K562 (cell line): ENCODE measurements around the gene CCDC87. TPM values are rescaled to one million over a fixed set of nuclear protein-coding genes. Genes with fewer than 3 reads are reported as not detected.

ENCODE experiments used
- ATAC-seq: fragments of 200-7000 bp; cut with Tn5 transposase; 3 replicates; pipeline ENCODE4 v1.9.1; 2020; ENCODE audit warnings: moderate library complexity
- BruUV-seq: library from RNA; stranded (reverse); fragments of 400-500 nt; replicated peaks from 2 replicates; lab custom pipeline; 2021; lab: Mats Ljungman, UMichigan
- CTCF ChIA-PET: fragments of 300-600 bp; formaldehyde crosslinking; extraction: SDS; loops from one replicate; lab custom pipeline; 2021; ENCODE audit warnings: low intra/inter-chr PET ratio; lab: Yijun Ruan, JAX
- POLR2A ChIA-PET: fragments of 300-600, 350-650 bp; sonication (Branson Sonifier 250); formaldehyde crosslinking; extraction: SDS; loops from one replicate; lab custom pipeline; 2021; ENCODE audit warnings: antibody characterized with exemption, inconsistent platforms; lab: Yijun Ruan, JAX
- DNase-seq, 4 experiments: peaks; one replicate each; pipeline versions ENCODE4 v3.0.0 to v3.0.0-alpha.2; 2011 to 2018; ENCODE audit warnings: low spot score in 3 of 4, mixed read lengths in 3 of 4; ENCODE audit errors: extremely low read depth in 1 of 4
- FAIRE-seq: peaks from 2 replicates; lab custom pipeline; 2011; peaks lifted over from hg19 to GRCh38; lab: Jason Lieb, UNC
- H2AFZ ChIP-seq: 2 replicates; pipeline ENCODE4 v1.6.0; 2011; ENCODE audit warnings: low read depth, low read length, control low read depth, inconsistent platforms
- H3K27ac ChIP-seq: fragments of 200-600 bp; 3 replicates; pipeline ENCODE4 v1.8.0; 2011; ENCODE audit warnings: low read depth, mild to moderate bottlenecking, control low read depth, inconsistent platforms, low read length, moderate library complexity, mixed read lengths; ENCODE audit errors: extremely low read depth
- H3K27me3 ChIP-seq, 2 experiments: fragments of 300-600 bp in 1 of 2; 2 replicates in 1 of 2; 3 replicates in 1 of 2; pipeline versions ENCODE4 v1.6.0 to v1.8.0; 2011; ENCODE audit warnings: inconsistent platforms in 2 of 2, low read length in 2 of 2, mild to moderate bottlenecking in 1 of 2, mixed read lengths in 1 of 2, moderate library complexity in 1 of 2; ENCODE audit not compliant: control insufficient read depth in 2 of 2, insufficient read depth in 2 of 2
- H3K36me3 ChIP-seq: fragments of 300-600 bp; 3 replicates; pipeline ENCODE4 v1.8.0; 2011; ENCODE audit warnings: mild to moderate bottlenecking, low read length, inconsistent platforms; ENCODE audit not compliant: control insufficient read depth, insufficient read depth
- H3K4me1 ChIP-seq, 2 experiments: fragments of 200-600 bp in 1 of 2; replicated peaks in 1 of 2; 2 replicates in 1 of 2; 3 replicates in 1 of 2; pipeline versions ENCODE4 v1.5.1 to v1.8.0; 2011; ENCODE audit warnings: inconsistent platforms in 2 of 2, low read length in 2 of 2, mild to moderate bottlenecking in 1 of 2, mixed read lengths in 1 of 2, moderate library complexity in 1 of 2; ENCODE audit not compliant: control insufficient read depth in 2 of 2, insufficient read depth in 2 of 2
- H3K4me2 ChIP-seq: 2 replicates; pipeline ENCODE4 v1.6.1; 2011; ENCODE audit warnings: low read length, control low read depth, inconsistent platforms, mixed read lengths; ENCODE audit not compliant: insufficient read depth
- H3K4me3 ChIP-seq: fragments of 200-600 bp; sonication (generic), shearing (Covaris generic); 2 replicates; pipeline ENCODE4 v1.5.1; 2016; ENCODE audit warnings: control low read depth, inconsistent platforms
- H3K79me2 ChIP-seq: fragments of 200-600 bp; 3 replicates; pipeline ENCODE4 v1.8.0; 2011; ENCODE audit warnings: low read length, inconsistent platforms; ENCODE audit not compliant: control insufficient read depth, insufficient read depth
- H3K9ac ChIP-seq, 2 experiments: 2 replicates each; pipeline versions ENCODE4 v1.6.0 to v1.6.1; 2011; ENCODE audit warnings: low read depth in 2 of 2, low read length in 2 of 2, control low read depth in 1 of 2, inconsistent platforms in 1 of 2, mild to moderate bottlenecking in 1 of 2, mixed read lengths in 1 of 2; ENCODE audit not compliant: insufficient read depth in 1 of 2
- H3K9me1 ChIP-seq: one replicate; pipeline ENCODE4 v1.6.0; 2011; ENCODE audit warnings: inconsistent platforms, mild to moderate bottlenecking, low read length, moderate library complexity; ENCODE audit not compliant: control insufficient read depth, insufficient read depth
- H3K9me3 ChIP-seq: replicated peaks from 2 replicates; pipeline ENCODE4 v1.5.1; 2011; ENCODE audit warnings: low read depth, low read length, inconsistent platforms; ENCODE audit not compliant: control insufficient read depth, insufficient read depth
- H4K20me1 ChIP-seq: replicated peaks from 2 replicates; pipeline ENCODE4 v1.6.1; 2011; ENCODE audit warnings: low read length, inconsistent platforms, mixed read lengths; ENCODE audit not compliant: control insufficient read depth, insufficient read depth
- HMBOX1 ChIP-seq: sonication (generic); IDR thresholded peaks from 2 replicates; pipeline ENCODE4 v1.6.1; 2016
- MGA ChIP-seq: fragments of 450-650 bp; IDR thresholded peaks from 2 replicates; pipeline ENCODE4 v1.6.1; 2016; ENCODE audit warnings: mild to moderate bottlenecking, moderate library complexity
- POLR2B ChIP-seq: fragments of 450-650 bp; IDR thresholded peaks from 2 replicates; pipeline ENCODE4 v1.6.1; 2018; ENCODE audit warnings: low read depth; ENCODE audit not compliant: partially characterized antibody
- PTTG1 ChIP-seq: fragments of 450-650 bp; IDR thresholded peaks from 2 replicates; pipeline ENCODE4 v1.6.1; 2016; ENCODE audit warnings: low read depth, mild to moderate bottlenecking, missing genetic modification characterization, missing compliant biosample characterization
- ZC3H4 ChIP-seq: sonication (generic); formaldehyde crosslinking; IDR thresholded peaks from 2 replicates; pipeline ENCODE4 v1.9.0; 2021; ENCODE audit warnings: missing genetic modification reagents, borderline replicate concordance
- ZNF239 ChIP-seq: fragments of 250-450 bp; sonication (Bioruptor Pico); IDR thresholded peaks from 2 replicates; pipeline ENCODE4 v1.4.0; 2020; ENCODE audit warnings: mild to moderate bottlenecking
- WGBS: fragments of 100-300 bp; shearing (Covaris generic); methylation state at CpG from one replicate; pipeline ENCODE4 v1.1.6; 2016; ENCODE audit warnings: low coverage, mixed read lengths; ENCODE audit not compliant: insufficient coverage; ENCODE audit errors: missing lambda C conversion rate; 5-methylcytosine and 5-hydroxymethylcytosine counted together
- in situ Hi-C: fragments of 300-500 bp; cut with MboI; formaldehyde crosslinking; loops from 4 replicates; pipeline ENCODE4 v1.15.0; 2018; ENCODE audit warnings: inconsistent platforms, mixed read lengths
- intact Hi-C: fragments of 100-400 bp; cut with micrococcal nuclease; formaldehyde crosslinking; loops from 2 replicates; pipeline ENCODE4 v1.14.2; 2022
- polyA plus RNA-seq, 8 experiments: library from polyadenylated mRNA; depleted of rRNA in 4 of 8; stranded (reverse) in 5 of 8; unstranded in 3 of 8; fragments of >200 nt; fragmentation: Nextera tagmentation in 2 of 8; fragmentation: Illumina TruSeq in 1 of 8; extraction: Ambion mirVana in 2 of 8; extraction: Trizol in 1 of 8; gene quantifications; 2 replicates each; pipeline versions ENCODE4 v1.2.1 to v1.2.3, GENCODE V29; 2011 to 2014; ENCODE audit warnings: inconsistent platforms in 1 of 8, missing spikeins in 1 of 8
- total RNA-seq, 7 experiments: library from RNA; depleted of rRNA in 6 of 7; stranded (reverse); fragments of >200 nt in 6 of 7; fragmentation: Illumina TruSeq in 2 of 7; extraction: Trizol in 2 of 7; gene quantifications; 2 replicates each; pipeline versions ENCODE4 v1.2.1 to v1.2.3, GENCODE V29; 2011 to 2021; ENCODE audit warnings: low replicate concordance in 1 of 7

Gene CCDC87
- total and polyA plus RNA-seq, 9 of the 15 experiments (the other 6 are each of a cell fraction or from before 2014, with no cell fraction given), result 0.03 to 0.44 (median 0.15) TPM; not detected in 1

DNA sequence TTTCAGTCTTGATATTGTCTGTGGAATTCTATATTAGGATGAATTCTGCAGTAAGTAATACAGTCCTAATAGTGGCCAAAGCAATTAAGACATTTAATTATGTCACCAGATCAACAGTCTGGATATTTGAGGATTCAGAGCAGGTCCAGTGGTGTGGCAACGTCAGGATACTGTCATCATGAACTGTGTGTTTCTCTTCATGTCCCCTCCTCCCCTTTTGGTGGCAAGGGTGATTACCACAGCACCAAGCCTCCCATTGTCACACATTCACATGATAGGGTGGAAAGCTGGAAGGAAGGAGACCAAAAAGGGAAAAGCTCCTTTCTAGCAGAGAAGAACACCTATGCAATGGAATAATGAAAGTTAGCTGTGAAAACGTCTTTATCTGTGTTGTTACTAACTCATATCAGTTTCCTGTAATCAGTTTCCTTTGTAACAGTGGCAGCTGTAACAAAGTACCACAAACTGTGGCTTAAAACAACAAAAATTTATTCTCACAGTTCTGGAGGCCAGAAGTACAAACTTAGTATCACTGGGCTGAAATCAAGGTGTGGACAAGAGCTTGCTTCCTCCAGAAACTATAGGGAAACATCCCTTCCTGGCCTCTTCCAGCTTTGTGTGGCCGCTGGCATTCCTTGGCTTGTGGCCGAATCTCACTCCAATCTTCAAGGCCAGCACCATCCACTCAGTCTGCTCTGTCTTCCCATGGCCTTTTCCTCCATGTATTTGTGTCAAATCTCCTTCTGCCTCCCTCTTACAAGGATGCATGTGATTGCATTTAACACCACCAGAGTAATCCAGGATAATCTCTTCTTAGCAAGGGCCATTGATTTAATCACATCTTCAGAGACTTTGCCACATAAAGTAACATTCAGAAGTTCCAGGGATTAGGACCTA is 17.1 kb upstream of the CCDC87 start:
- no peaks in the 10 kb centered on the region for H3K27me3 ChIP-seq
- ATAC-seq (no peak), FAIRE-seq (no peak), DNase-seq (no peak)
- in situ Hi-C loops, result no loop called here
- no peak overlapping the region for H2AFZ ChIP-seq
- no peak overlapping the region for H3K4me3 ChIP-seq
- H3K4me2 ChIP-seq, result no peak overlapping the region
- H4K20me1 ChIP-seq, result no peaks in the 10 kb centered on the region
- BruUV-seq, result no TSS peak
- no peaks in the 10 kb centered on the region for H3K9me3 ChIP-seq
- peaks cover 0 to 14% of the 10 kb centered on the region in 2 experiments; a peak in 3 of 5 replicates for H3K4me1 ChIP-seq
- ChIA-PET POLR2A (interaction anchor here (1.0 to 1.4 kb wide), 3 partner anchors 10 to 14 kb away, joined by 4 read pairs; no protein-coding TSS in a partner anchor), CTCF (no interaction called here)
- 38% methylated on average over 4 of the region's 4 CpGs for WGBS
- H3K27ac ChIP-seq, result no peak overlapping the region
- H3K79me2 ChIP-seq, result peaks cover under 1% of the 10 kb centered on the region; the same call in 2 of the 3 replicates
- H3K9ac ChIP-seq, result no peak overlapping the region
- H3K36me3 ChIP-seq, result peaks cover 10% of the 10 kb centered on the region; the same call in 1 of the 3 replicates
- no peaks in the 10 kb centered on the region for H3K9me1 ChIP-seq
- intact Hi-C loops, result no loop called here
- TF ChIP-seq POLR2B, result no peak
- TF ChIP-seq ZNF239 (CRISPR knock-in tag), result no peak
- no peak for TF ChIP-seq HMBOX1
- TF ChIP-seq ZC3H4 (CRISPR knock-in tag), result no peak
- no peak for TF ChIP-seq PTTG1 (tag)
- TF ChIP-seq MGA, result no peak
